ENCODE results near the gene SYNJ1.

Gene SYNJ1

GRCh38 chr21:32713726-32714125 is 14.1 kb downstream of the SYNJ1 start:
- Histone ChIP-seq H3K4me3 (no peak overlapping the region), H3K9me3 (no peaks in the 10 kb centered on the region), H3K36me3 (0 out of 2 replicates have a peak, but pooled peaks cover 6% of the 10 kb centered on the region), H4K20me1 (peaks cover 30% of the 10 kb centered on the region), H3K27ac (no peak overlapping the region), H3K4me2 (no peak overlapping the region), H3K9ac (no peak overlapping the region), H3K27me3 (no peaks in the 10 kb centered on the region), H3K4me1 (peaks cover 28% of the 10 kb centered on the region)
- no peak for TF ChIP-seq Cebpa-rat (IDR thresholded peaks at IDR 0.05)

GRCh38 chr21:32712641-32713040 is 15.2 kb downstream of the SYNJ1 start:
- H3K4me2 ChIP-seq, result peak overlapping the region; percentile 62
- no peak for TF ChIP-seq Cebpa-rat (IDR thresholded peaks at IDR 0.05)

GRCh38 chr21:32712043-32712442 is 15.8 kb downstream of the SYNJ1 start:
- Histone ChIP-seq H3K27me3 (no peaks in the 10 kb centered on the region), H3K9me3 (no peaks in the 10 kb centered on the region), H3K36me3 (no peaks in the 10 kb centered on the region), H3K9ac (no peak overlapping the region), H4K20me1 (peaks cover 30% of the 10 kb centered on the region), H3K4me1 (peaks cover 41% of the 10 kb centered on the region), H3K4me3 (no peak overlapping the region), H3K4me2 (peak overlapping the region; percentile 62), H3K27ac (no peak overlapping the region)
- no peak for TF ChIP-seq Cebpa-rat (IDR thresholded peaks at IDR 0.05)

More at GRCh38 chr21:32712641-32713040, 15.2 kb downstream of the SYNJ1 start:
- peaks cover 37% of the 10 kb centered on the region for H3K4me1 ChIP-seq
- H3K9ac ChIP-seq, result no peak overlapping the region
- H3K27me3 ChIP-seq, result no peaks in the 10 kb centered on the region
- H3K4me3 ChIP-seq, result no peak overlapping the region
- peaks cover 30% of the 10 kb centered on the region for H4K20me1 ChIP-seq
- H3K36me3 ChIP-seq, result 0 out of 2 replicates have a peak, but pooled peaks cover 3% of the 10 kb centered on the region
- no peaks in the 10 kb centered on the region for H3K9me3 ChIP-seq
- H3K27ac ChIP-seq, result no peak overlapping the region

DNA sequence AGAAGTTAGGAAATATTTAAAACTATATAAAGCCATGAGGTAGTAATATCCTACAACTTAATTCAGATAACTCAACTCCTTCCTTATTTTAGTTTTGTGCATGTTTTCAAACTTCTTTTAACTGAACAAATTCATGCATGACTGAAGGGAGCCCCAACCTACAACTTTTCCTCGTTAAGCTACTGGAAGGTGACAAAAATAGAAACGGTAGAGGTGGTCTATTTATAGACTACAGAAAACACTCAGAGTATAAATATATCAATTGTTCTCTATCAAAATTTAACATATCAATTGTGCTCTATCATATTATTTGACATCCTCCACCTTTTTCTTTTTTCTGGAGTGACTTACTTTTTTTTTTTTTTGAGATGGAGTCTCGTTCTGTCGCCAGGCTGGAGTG is 16.8 kb downstream of the SYNJ1 start:
- Histone ChIP-seq H3K4me2 (peak overlapping the region; percentile 62), H3K9ac (no peak overlapping the region), H3K36me3 (no peaks in the 10 kb centered on the region), H3K4me1 (peaks cover 41% of the 10 kb centered on the region), H4K20me1 (peaks cover 30% of the 10 kb centered on the region), H3K27ac (no peak overlapping the region), H3K4me3 (no peak overlapping the region), H3K9me3 (no peaks in the 10 kb centered on the region), H3K27me3 (no peaks in the 10 kb centered on the region)
- no peak for TF ChIP-seq Cebpa-rat (IDR thresholded peaks at IDR 0.05)

DNA sequence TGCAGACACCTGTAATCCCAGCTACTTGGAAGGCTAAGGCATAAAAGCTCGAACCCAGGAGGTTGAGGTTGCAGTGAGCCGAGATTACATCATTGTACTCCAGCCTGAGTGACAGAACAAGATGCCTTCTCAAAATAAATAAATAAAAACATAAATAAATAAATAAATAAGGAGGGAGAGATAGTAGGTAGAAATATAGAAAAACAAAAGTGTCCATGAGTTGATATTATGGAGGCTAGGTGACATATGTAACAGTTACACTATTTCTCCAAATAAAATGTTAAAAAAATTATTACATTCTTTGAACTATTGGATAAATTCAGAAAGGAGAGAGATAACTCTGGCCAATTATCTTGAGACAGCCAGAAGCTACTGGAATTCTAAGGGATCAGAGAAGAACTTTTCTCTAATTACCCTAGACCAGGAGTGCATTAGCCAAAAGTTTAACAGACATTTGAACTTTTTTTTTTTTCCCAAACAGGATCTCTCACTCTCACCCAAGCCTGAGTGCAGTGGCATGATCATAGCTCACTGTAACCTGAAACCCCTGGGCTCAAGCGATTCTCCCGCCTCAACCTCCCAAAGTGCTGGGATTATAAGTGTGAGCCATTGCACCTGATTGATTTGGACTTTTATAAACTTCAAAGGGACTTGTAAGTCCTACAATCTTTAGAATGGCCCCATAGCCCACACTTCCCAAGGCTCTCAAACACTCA is 17.6 kb downstream of the SYNJ1 start:
- no peak overlapping the region for H3K4me3 ChIP-seq
- H3K36me3 ChIP-seq, result no peaks in the 10 kb centered on the region
- H3K4me2 ChIP-seq, result peak overlapping the region; percentile 62
- no peaks in the 10 kb centered on the region for H3K9me3 ChIP-seq
- no peak overlapping the region for H3K27ac ChIP-seq
- peaks cover 29% of the 10 kb centered on the region for H4K20me1 ChIP-seq
- no peaks in the 10 kb centered on the region for H3K27me3 ChIP-seq
- no peak overlapping the region for H3K9ac ChIP-seq
- TF ChIP-seq Cebpa-rat (IDR thresholded peaks at IDR 0.05), result no peak
- peaks cover 41% of the 10 kb centered on the region for H3K4me1 ChIP-seq

DNA sequence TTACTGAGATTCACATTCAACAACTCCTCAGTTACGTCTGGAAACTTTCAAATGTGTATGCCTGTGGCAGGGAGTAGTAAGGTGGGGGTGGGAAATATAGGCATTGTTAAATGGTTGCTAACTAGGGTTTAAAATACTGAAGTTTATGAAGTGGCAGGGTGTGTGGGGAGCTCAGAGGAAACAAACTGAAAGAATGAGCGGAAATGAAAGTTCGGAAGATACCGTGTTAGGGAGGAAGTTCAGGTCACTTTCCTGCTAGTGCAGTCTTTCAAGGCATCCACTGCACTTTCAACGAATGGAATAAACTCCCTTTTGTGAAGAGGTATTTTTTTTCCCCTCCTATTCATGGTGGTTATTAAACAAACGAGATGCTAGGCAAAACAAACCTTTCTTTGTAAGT is 19.7 kb downstream of the SYNJ1 start:
- H4K20me1 ChIP-seq, result peaks cover 17% of the 10 kb centered on the region
- no peak overlapping the region for H3K9ac ChIP-seq
- no peaks in the 10 kb centered on the region for H3K9me3 ChIP-seq
- no peak for TF ChIP-seq Cebpa-rat (IDR thresholded peaks at IDR 0.05)
- no peaks in the 10 kb centered on the region for H3K27me3 ChIP-seq
- no peaks in the 10 kb centered on the region for H3K36me3 ChIP-seq
- peaks cover 41% of the 10 kb centered on the region for H3K4me1 ChIP-seq
- H3K27ac ChIP-seq, result no peak overlapping the region
- no peak overlapping the region for H3K4me3 ChIP-seq
- H3K4me2 ChIP-seq, result peak overlapping the region; percentile 54

DNA sequence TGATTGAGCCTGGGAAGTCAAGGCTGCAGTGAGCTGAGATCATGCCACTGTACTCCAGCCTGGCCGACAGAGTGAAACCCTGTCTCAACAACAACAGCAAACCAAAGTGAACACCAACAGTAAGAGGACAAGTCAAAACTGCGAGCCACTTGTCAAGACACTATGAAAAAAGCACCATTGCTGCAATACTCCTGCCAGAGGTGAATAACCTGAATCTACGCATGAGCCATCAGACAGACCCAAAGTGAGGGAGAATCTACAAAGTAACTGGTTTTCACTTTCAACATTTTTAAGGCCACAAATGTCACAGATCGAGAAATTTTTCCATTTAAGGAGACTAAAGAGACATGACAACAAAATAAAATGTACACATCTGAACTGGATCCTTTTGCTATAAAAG is 21.9 kb downstream of the SYNJ1 start:
- Histone ChIP-seq H3K4me1 (peaks cover 22% of the 10 kb centered on the region), H3K9me3 (no peaks in the 10 kb centered on the region), H3K27me3 (no peaks in the 10 kb centered on the region), H3K4me3 (no peak overlapping the region), H4K20me1 (no peaks in the 10 kb centered on the region), H3K27ac (no peak overlapping the region), H3K4me2 (no peak overlapping the region), H3K36me3 (no peaks in the 10 kb centered on the region), H3K9ac (no peak overlapping the region)
- no peak for TF ChIP-seq Cebpa-rat (IDR thresholded peaks at IDR 0.05)

DNA sequence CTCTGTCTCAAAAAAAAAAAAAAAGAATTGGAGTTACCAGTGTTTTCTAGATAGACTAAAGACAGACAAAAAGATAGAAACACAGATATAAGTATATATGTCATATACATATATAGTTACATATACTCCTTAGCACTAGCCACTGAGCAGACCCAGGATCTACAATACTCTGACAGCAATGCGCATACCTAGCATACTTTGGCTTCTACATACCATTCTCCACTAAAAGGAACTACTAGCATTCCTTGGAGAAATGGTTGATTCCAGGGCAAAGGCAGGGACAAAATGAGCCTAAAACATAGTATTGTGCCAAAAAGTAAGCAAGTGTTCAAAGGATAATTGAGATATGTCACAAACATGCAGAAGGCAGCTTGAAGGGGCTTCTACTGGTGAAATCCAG is 22.7 kb downstream of the SYNJ1 start:
- no peak for TF ChIP-seq Cebpa-rat (IDR thresholded peaks at IDR 0.05)
- Histone ChIP-seq H4K20me1 (no peaks in the 10 kb centered on the region), H3K4me3 (no peak overlapping the region), H3K9ac (no peak overlapping the region), H3K4me1 (peaks cover 14% of the 10 kb centered on the region), H3K27ac (no peak overlapping the region), H3K4me2 (no peak overlapping the region), H3K36me3 (no peaks in the 10 kb centered on the region), H3K27me3 (no peaks in the 10 kb centered on the region), H3K9me3 (no peaks in the 10 kb centered on the region)

DNA sequence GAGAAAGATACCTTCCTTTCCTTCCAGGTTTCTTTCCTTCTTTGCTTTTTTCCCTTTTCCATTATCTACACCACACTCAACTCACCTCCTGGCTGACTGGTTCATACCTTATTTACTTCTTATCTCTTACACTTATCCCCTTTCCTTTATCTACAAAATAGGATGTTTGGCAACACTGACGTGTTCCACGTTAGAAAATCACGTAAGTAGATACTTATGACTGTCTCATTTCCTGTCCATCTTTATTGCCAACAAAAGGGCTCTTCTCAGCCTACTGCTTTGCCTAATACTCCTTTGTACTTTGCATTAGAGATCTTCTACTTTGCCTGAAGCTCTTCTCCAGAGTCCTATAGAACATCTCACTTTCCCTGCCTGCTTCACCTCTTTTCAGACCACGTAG is 25.1 kb downstream of the SYNJ1 start:
- H3K4me1 ChIP-seq, result peaks cover 5% of the 10 kb centered on the region
- H3K9me3 ChIP-seq, result no peaks in the 10 kb centered on the region
- no peak for TF ChIP-seq Cebpa-rat (IDR thresholded peaks at IDR 0.05)
- H3K27ac ChIP-seq, result no peak overlapping the region
- no peak overlapping the region for H3K9ac ChIP-seq
- H3K4me2 ChIP-seq, result no peak overlapping the region
- no peaks in the 10 kb centered on the region for H3K27me3 ChIP-seq
- no peak overlapping the region for H3K4me3 ChIP-seq
- H4K20me1 ChIP-seq, result no peaks in the 10 kb centered on the region
- peaks cover 5% of the 10 kb centered on the region; the same call in 1 of the 2 replicates for H3K36me3 ChIP-seq

GRCh38 chr21:32698971-32699693 is 28.7 kb downstream of the SYNJ1 start:
- no peak for TF ChIP-seq Cebpa-rat (IDR thresholded peaks at IDR 0.05)
- Histone ChIP-seq H3K9ac (no peak overlapping the region), H3K36me3 (peaks cover 5% of the 10 kb centered on the region; the same call in 1 of the 2 replicates), H3K4me2 (no peak overlapping the region), H4K20me1 (no peaks in the 10 kb centered on the region), H3K4me3 (no peak overlapping the region), H3K27ac (no peak overlapping the region), H3K27me3 (no peaks in the 10 kb centered on the region), H3K4me1 (no peaks in the 10 kb centered on the region), H3K9me3 (no peaks in the 10 kb centered on the region)
